Subcutaneous abdominal adipose tissue (tissue), 5 donors: ENCODE data around the gene TBC1D10B.

Source experiments
- H3K27ac ChIP-seq: one replicate; pipeline ENCODE4 v1.7.0; 2013; ENCODE audit warnings: low read depth, mild to moderate bottlenecking, inconsistent platforms, low read length, moderate library complexity
- H3K27me3 ChIP-seq, 5 donors: one replicate each; pipeline ENCODE4 v1.7.0; 2013; ENCODE audit warnings: low read length in 5 of 5, inconsistent platforms in 1 of 5; ENCODE audit not compliant: control insufficient read depth in 5 of 5, insufficient read depth in 4 of 5
- H3K36me3 ChIP-seq, 5 donors: one replicate each; pipeline ENCODE4 v1.7.0; 2013; ENCODE audit warnings: low read length in 5 of 5; ENCODE audit not compliant: control insufficient read depth in 5 of 5, insufficient read depth in 5 of 5
- H3K4me1 ChIP-seq, 5 donors: one replicate each; pipeline ENCODE4 v1.7.0; 2013; ENCODE audit warnings: low read length in 5 of 5, mild to moderate bottlenecking in 3 of 5, moderate library complexity in 1 of 5; ENCODE audit not compliant: control insufficient read depth in 5 of 5, insufficient read depth in 5 of 5
- H3K4me3 ChIP-seq, 5 donors: one replicate each; pipeline ENCODE4 v1.7.0; 2013; ENCODE audit warnings: low read length in 5 of 5, low read depth in 1 of 5
- H3K9ac ChIP-seq, 5 donors: one replicate each; pipeline ENCODE4 v1.7.0; 2013; ENCODE audit warnings: low read length in 5 of 5, mild to moderate bottlenecking in 4 of 5, moderate library complexity in 3 of 5
- H3K9me3 ChIP-seq, 5 donors: one replicate each; pipeline ENCODE4 v1.7.0; 2013; ENCODE audit warnings: low read length in 5 of 5; ENCODE audit not compliant: control insufficient read depth in 5 of 5
- donor health status: healthy.
- donor health status: healthy.
- donor health status: healthy.
- donor health status: healthy.
- donor health status: healthy.

The TBC1D10B gene

DNA sequence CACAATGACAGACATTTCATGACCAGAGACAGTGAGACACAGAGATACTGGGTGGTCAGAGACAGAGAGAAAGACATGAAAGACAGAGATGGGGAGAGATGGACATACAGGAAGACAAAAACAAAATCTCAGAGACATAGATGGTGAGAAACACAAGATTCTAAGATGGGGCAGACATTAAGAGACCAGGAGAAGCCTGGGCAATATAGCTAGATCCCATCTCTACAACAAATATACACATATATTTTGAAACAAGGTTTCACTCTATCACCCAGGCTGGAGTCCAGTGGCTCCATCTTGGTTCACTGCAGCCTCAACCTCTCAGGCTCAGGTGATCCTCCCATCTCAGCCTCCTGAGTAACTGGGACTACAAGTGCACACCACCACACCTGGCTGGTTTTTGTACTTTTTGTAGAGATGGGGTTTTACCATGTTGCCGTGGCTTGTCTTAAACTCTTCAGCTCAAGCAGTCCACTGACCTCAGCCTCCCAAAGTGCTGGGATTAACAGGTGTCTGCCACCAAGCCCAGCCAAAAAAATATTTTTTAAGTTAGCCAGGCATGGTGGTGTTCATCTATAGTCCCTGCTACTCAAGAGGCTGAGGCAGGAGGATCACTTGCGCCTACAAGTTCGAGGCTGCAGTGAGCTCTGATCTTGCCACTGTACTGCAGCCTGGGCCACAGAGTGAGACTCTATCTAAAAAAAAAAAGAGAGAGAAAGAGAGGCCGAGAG is 9.9 kb upstream of the TBC1D10B start:
- Histone ChIP-seq H3K9me3 (no peaks in the 10 kb centered on the region), H3K4me1 (peaks cover 0 to 24% (median 18%) of the 10 kb centered on the region in 5 donors), H3K4me3 (no peak overlapping the region), H3K36me3 (no peaks in the 10 kb centered on the region), H3K9ac (no peak overlapping the region), H3K27ac (no peak overlapping the region), H3K27me3 (no peaks in the 10 kb centered on the region)

DNA sequence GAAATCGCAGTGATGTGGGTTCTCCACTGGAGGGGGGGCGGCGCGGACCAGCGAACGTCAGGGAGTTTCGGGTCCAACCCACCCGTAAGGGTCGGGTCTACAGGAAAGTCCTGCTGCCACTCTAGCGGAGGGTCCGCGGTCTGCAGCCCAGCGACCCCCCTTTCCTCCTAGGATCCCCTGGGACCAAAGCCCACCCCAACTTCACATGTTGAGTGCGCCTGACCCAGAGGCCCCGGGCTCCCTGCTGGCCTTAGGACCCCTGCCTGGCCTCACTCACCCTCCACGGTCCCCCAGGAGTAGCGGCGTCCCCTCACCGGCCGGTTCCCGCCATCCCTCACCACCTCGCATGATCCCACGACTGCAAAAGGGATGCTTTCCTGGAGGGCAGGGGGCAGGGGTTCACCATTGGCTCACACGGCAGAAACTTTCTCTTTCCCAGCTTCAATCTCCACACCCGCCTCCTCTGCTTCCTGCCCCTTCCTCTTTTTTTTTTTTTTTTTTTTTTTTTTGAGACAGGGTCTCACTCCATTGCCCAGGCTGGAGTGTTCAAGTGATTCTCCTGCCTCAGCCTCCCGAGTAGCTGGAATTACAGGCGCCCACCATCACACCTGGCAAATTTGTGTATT is 9.0 kb upstream of the TBC1D10B start:
- Histone ChIP-seq H3K36me3 (no peaks in the 10 kb centered on the region), H3K9me3 (no peaks in the 10 kb centered on the region), H3K27ac (peak overlapping the region; percentile 98), H3K27me3 (no peaks in the 10 kb centered on the region), H3K4me1 (peaks cover 0 to 24% (median 18%) of the 10 kb centered on the region in 5 donors), H3K9ac (peak overlapping the region in 4 of 5 donors; percentile 13 to 93 (median 68)), H3K4me3 (peak overlapping the region in 4 of 5 donors; percentile 72 to 87 (median 81))

DNA sequence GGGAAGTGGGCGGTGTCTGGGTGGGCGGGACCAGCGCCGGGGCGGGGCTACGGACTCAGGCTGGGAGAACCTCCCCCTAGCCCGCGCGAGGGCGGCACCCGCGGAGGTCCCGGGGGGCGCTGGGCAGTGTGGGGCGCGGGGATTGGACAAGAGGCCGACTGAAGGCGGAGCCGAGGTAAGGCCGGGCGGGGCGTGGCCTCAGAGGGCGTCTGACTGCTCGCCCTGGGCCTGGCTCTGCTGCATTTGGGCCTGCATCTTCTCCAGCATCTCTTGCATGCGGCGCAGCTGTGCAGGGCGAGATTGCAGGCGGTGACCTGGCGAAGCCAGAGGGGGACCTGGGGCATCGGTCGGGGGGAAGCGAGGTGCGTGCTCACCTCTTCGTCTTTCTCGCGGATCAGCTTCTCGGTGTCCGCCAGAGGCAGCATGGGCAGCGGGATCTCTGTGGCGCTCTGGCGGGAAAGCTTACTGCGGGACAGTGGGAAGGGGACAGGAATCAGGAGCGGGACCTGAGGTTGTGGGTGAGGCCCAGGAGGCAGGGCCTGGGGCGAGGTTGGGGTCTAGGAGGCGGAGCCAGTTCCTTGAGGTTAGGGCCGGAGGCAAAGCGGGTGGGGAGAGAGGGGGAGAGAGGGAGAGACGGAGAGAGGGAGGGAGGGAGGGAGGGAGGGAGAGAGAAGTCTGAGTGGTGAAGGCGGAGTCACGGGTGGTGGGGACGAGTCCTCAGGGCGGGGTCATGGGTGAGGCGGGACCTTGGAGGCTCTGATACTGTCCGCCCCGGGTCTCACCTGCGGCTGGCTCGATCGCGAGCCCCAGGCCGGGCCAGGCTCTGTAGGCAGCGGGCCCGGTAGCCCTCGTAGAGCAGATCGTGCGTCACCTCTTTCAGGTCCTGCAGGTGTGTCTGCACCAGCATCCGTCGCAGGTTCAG is 8.2 kb upstream of the TBC1D10B start:
- Histone ChIP-seq H3K9ac (peak overlapping the region in 4 of 5 donors; percentile 53 to 96 (median 89)), H3K4me1 (peaks cover 0 to 24% (median 18%) of the 10 kb centered on the region in 5 donors), H3K4me3 (peak overlapping the region; percentile 43 to 87 (median 76)), H3K9me3 (no peaks in the 10 kb centered on the region), H3K36me3 (no peaks in the 10 kb centered on the region), H3K27me3 (no peaks in the 10 kb centered on the region), H3K27ac (peak overlapping the region; percentile 98)

DNA sequence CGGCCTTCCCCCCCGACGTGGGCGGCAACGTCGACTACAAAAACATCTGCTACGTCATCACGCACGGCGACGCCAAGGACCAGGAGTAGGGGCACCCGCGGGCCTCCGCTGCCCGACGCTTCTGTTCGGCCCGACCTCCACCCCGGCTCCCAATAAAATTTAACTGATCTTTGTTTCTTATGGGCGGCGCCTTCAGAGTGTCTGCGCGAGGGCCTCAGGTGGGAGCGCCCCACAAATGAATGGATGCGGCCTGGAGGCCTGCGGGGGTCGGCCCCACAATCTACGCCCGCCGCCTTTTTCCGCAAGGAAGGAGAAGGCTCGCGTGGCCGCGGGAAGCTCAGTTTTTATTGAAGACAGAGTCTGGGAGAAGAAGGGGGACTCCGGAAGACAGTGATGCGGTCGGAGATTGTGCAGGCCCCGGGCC is 7.5 kb upstream of the TBC1D10B start:
- H3K9me3 ChIP-seq, result no peaks in the 10 kb centered on the region
- H3K27ac ChIP-seq, result peak overlapping the region; percentile 98

DNA sequence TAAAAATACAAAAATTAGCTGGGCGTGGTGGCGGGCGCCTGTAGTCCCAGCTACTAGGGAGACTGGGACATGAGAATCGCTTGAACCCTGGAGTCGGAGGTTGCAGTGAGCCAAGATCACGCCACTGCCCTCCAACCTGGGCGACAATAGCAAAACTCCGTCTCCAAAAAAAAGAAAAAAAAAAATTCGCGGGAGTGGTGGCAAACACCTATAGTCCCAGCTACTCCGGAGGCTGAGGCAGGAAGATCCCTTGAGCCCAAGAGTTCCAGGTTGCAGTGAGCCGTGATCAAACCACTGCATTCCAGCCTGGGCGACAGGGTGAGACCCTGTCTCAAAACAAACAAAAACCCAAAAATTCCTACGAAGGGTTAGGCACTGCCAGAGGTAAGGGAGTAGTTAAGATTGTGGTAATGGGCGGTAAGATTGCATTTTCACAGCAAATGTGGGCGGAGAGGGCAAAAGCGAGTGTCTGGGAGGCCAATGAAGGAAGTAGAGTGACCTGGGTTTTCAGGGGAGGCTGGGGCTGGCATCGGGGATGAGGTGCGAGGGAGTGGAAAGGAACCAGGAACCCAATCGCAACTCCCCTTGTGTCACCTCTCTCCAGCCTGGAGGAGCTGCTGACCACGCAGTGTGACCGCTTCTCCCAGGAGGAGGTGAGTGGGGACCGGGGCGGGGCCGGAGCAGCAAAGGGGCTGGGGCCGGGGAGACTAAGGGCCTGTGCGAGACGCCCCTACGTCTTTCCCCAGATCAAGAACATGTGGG is 6.9 kb upstream of the TBC1D10B start:
- peaks cover 0 to 24% (median 18%) of the 10 kb centered on the region in 5 donors for H3K4me1 ChIP-seq
- H3K36me3 ChIP-seq, result no peaks in the 10 kb centered on the region
- H3K4me3 ChIP-seq, result peak overlapping the region; percentile 48 to 87 (median 72)
- H3K27ac ChIP-seq, result peak overlapping the region; percentile 98
- no peaks in the 10 kb centered on the region for H3K27me3 ChIP-seq
- peak overlapping the region; percentile 3 to 96 (median 86) for H3K9ac ChIP-seq
- no peaks in the 10 kb centered on the region for H3K9me3 ChIP-seq

More for the DNA sequence above, 7.5 kb upstream of the TBC1D10B start:
- H3K9ac ChIP-seq, result peak overlapping the region in 4 of 5 donors; percentile 80 to 96 (median 88)
- H3K27me3 ChIP-seq, result no peaks in the 10 kb centered on the region
- no peaks in the 10 kb centered on the region for H3K36me3 ChIP-seq
- peak overlapping the region; percentile 43 to 87 (median 66) for H3K4me3 ChIP-seq
- peaks cover 0 to 24% (median 18%) of the 10 kb centered on the region in 5 donors for H3K4me1 ChIP-seq

DNA sequence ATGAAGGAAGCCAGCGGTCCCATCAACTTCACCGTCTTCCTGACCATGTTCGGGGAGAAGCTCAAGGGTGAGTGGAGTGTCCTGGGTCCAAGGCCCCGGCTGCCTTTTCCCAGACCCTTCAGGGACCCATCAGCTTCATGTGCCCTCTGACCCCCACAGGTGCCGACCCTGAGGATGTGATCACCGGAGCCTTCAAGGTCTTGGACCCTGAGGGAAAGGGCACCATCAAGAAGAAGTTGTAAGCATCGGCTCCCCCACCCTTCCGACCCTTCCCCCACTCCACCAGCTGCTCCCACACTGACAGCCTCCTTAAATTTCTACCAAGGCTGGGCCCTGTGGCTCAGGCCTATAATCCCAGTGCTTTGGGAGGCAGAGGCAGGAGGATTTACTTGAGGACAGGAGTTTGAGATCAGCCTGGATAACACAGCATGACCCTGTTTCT is 6.2 kb upstream of the TBC1D10B start:
- Histone ChIP-seq H3K4me1 (peaks cover 0 to 25% (median 18%) of the 10 kb centered on the region in 5 donors), H3K4me3 (no peak overlapping the region), H3K27me3 (no peaks in the 10 kb centered on the region), H3K9me3 (no peaks in the 10 kb centered on the region), H3K27ac (peak overlapping the region; percentile 98), H3K9ac (no peak overlapping the region), H3K36me3 (no peaks in the 10 kb centered on the region)

DNA sequence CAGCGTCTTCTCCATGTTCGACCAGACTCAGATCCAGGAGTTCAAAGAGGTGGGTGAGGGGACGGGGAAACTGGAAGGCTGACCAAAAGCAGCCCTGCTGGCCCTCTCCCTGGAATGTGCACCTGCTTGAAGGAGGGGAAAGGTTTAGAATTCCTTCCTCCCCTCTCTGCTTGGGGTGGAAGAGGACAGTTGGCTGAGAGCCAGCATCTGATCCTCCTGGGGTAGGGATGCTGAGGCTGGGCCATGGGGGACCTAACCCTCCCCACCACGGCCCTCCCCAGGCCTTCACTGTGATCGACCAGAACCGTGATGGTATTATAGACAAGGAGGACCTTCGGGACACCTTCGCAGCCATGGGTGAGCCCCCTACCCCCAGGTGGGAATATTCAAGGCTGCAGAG is 5.6 kb upstream of the TBC1D10B start:
- H3K36me3 ChIP-seq, result no peaks in the 10 kb centered on the region
- H3K9ac ChIP-seq, result no peak overlapping the region
- no peak overlapping the region for H3K4me3 ChIP-seq
- no peak overlapping the region for H3K27ac ChIP-seq
- peaks cover 0 to 29% (median 23%) of the 10 kb centered on the region in 5 donors for H3K4me1 ChIP-seq
- no peaks in the 10 kb centered on the region for H3K27me3 ChIP-seq
- no peaks in the 10 kb centered on the region for H3K9me3 ChIP-seq

DNA sequence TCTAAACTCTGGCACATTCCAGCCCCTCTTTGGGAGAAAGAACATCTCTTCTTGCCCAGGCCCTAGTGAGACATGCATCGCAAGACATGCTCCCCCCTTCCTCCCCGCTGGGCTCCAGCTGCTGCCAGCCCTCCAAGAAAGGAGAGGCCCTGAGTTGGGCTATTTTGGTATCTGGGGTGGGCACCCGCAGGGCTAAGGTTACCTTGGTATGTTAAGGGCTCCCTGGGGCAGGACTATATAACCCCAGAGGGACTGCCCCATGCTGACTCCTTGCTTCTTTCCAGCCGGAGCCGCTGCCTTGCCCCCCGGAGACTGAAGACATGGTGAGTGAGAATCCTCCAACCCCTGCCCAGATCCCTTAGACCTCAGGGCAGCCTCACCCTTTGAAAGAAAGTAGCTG is 4.2 kb upstream of the TBC1D10B start, which contains the start of gene MYL11:
TSS of gene MYL11 (plus strand) at position 265 of the 400 bp plus-strand sequence. CDS start at position 321, 56 bp downstream.
- H3K9ac ChIP-seq, result no peak within 1 kb of the TSS
- H3K4me1 ChIP-seq, result peaks cover 0 to 31% (median 25%) of the 10 kb centered on the region in 5 donors
- H3K27me3 ChIP-seq, result no peaks in the 10 kb centered on the region
- no peaks in the 10 kb centered on the region for H3K9me3 ChIP-seq
- H3K4me3 ChIP-seq, result no peak within 1 kb of the TSS
- no peak within 1 kb of the TSS for H3K27ac ChIP-seq
- no peaks in the 10 kb centered on the region for H3K36me3 ChIP-seq

DNA sequence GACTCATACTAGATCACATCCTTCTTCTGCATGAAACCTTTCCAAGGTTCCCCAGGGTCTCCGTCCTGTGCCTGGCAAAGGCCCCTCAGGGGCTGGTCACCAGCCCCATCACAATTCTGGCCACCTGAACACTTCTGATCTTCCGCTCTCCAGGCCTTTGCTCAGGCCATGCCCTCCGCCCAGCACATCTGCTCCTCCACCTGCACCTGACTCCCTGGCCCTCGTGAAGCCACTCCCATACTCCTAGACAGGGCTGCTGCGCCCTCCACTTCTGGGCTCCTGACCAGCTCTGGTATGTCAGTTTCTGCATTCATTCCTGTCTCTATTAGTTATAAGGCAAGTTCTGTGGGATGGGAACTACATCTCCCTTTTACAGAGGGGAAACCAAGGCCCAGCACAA is 2.4 kb upstream of the TBC1D10B start:
- H3K9ac ChIP-seq, result no peak overlapping the region
- H3K9me3 ChIP-seq, result no peaks in the 10 kb centered on the region
- peaks cover 10 to 35% (median 33%) of the 10 kb centered on the region in 5 donors for H3K4me1 ChIP-seq
- no peaks in the 10 kb centered on the region for H3K36me3 ChIP-seq
- no peaks in the 10 kb centered on the region for H3K27me3 ChIP-seq
- no peak overlapping the region for H3K27ac ChIP-seq
- no peak overlapping the region for H3K4me3 ChIP-seq
